ENCODE measurements around the gene MYOCD. TPM values are rescaled to one million over a fixed set of nuclear protein-coding genes. Genes with fewer than 3 reads are reported as not detected.

The MYOCD gene
- total and polyA plus RNA-seq, 2 of the 13 experiments (the other 11 are each of a cell fraction or from before 2014, with no cell fraction given): not detected

GRCh38 chr17:12655936-12656335, 9.8 kb upstream of the MYOCD start (continued):
- TF ChIP-seq NFAT5 (CRISPR knock-in tag; IDR thresholded peaks at IDR 0.05) (no peak), HOXA3 (CRISPR knock-in tag; IDR thresholded peaks at IDR 0.05) (no peak), IKZF4 (CRISPR knock-in tag; IDR thresholded peaks at IDR 0.05; ENCODE audit: borderline replicate concordance, low read depth, not compliant biosample characterization) (no peak)

DNA sequence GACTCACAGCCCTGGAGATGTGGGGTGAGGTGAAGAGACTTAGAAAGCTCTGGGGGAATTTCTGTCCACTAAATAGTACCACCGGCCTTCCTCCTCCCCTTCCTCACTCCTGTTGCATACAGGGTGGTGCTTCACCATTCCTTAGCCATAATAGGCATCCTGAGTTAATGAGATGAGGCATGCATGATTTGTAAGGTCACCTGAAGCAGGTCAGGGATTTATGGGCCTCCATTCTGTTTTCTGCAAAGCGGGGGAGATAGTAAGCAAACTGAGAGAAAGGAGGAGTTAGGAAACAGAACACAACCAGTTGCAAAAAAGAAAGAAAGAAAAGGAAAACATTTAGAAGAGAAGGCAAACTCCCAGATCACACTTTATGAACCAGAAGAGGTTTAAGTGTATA, 9.3 kb upstream of the MYOCD start:
- H4K20me1 ChIP-seq (ENCODE audit: insufficient read depth, low read length): no peaks in the 10 kb centered on the region
- H2AFZ ChIP-seq (ENCODE audit: low read length): no peak overlapping the region
- TF ChIP-seq, protein P1, sequence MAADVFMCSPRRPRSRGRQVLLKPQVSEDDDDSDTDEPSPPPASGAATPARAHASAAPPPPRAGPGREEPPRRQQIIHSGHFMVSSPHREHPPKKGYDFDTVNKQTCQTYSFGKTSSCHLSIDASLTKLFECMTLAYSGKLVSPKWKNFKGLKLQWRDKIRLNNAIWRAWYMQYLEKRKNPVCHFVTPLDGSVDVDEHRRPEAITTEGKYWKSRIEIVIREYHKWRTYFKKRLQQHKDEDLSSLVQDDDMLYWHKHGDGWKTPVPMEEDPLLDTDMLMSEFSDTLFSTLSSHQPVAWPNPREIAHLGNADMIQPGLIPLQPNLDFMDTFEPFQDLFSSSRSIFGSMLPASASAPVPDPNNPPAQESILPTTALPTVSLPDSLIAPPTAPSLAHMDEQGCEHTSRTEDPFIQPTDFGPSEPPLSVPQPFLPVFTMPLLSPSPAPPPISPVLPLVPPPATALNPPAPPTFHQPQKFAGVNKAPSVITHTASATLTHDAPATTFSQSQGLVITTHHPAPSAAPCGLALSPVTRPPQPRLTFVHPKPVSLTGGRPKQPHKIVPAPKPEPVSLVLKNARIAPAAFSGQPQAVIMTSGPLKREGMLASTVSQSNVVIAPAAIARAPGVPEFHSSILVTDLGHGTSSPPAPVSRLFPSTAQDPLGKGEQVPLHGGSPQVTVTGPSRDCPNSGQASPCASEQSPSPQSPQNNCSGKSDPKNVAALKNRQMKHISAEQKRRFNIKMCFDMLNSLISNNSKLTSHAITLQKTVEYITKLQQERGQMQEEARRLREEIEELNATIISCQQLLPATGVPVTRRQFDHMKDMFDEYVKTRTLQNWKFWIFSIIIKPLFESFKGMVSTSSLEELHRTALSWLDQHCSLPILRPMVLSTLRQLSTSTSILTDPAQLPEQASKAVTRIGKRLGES (CRISPR knock-in tag; IDR thresholded peaks at IDR 0.05; ENCODE audit: borderline replicate concordance): no peak
- TF ChIP-seq ZSCAN31 (CRISPR knock-in tag; IDR thresholded peaks at IDR 0.05; ENCODE audit: low read depth) (no peak), NR0B2 (CRISPR knock-in tag; IDR thresholded peaks at IDR 0.05) (no peak), HNF4G (IDR thresholded peaks at IDR 0.05; ENCODE audit: borderline replicate concordance, low read depth, low read length) (no peak), HNF4G (CRISPR knock-in tag; IDR thresholded peaks at IDR 0.05; ENCODE audit: borderline replicate concordance, low read depth) (no peak), ZFP36L1 (CRISPR knock-in tag; IDR thresholded peaks at IDR 0.05) (no peak), ASH2L (IDR thresholded peaks at IDR 0.05; ENCODE audit: insufficient read length, low read depth, low read length) (no peak), ZNF557 (CRISPR knock-in tag; IDR thresholded peaks at IDR 0.05) (no peak), ZBTB3 (CRISPR knock-in tag; IDR thresholded peaks at IDR 0.05; ENCODE audit: borderline replicate concordance, low read depth) (no peak), RFX1 (IDR thresholded peaks at IDR 0.05) (no peak)
- TF ChIP-seq, protein P2, sequence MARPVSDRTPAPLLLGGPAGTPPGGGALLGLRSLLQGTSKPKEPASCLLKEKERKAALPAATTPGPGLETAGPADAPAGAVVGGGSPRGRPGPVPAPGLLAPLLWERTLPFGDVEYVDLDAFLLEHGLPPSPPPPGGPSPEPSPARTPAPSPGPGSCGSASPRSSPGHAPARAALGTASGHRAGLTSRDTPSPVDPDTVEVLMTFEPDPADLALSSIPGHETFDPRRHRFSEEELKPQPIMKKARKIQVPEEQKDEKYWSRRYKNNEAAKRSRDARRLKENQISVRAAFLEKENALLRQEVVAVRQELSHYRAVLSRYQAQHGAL (CRISPR knock-in tag; IDR thresholded peaks at IDR 0.05; ENCODE audit: not compliant biosample characterization): no peak
- intact Hi-C loops (cut with micrococcal nuclease; ENCODE audit: unreplicated experiment): no loop called here
- no peaks in the 10 kb centered on the region for H3K79me2 ChIP-seq (ENCODE audit: insufficient read depth, low read length)
- no peak for DNase-seq (ENCODE audit: low spot score)
- no peaks in the 10 kb centered on the region for H3K27me3 ChIP-seq (ENCODE audit: control insufficient read depth in 1 of 2, insufficient read depth in 2 of 2, low read length in 2 of 2)
- H3K4me2 ChIP-seq (ENCODE audit: low read depth, low read length): no peak overlapping the region
- POLR2A ChIA-PET: no interaction called here
- in situ Hi-C loops (cut with HindIII; ENCODE audit: extremely low pct_ligation_motif_present, low pct_unique_long_range_greater_than_20kb): no loop called here
- H3K4me3 ChIP-seq (replicated peaks in 1 of 3; ENCODE audit: insufficient read depth in 1 of 3, low read depth in 2 of 3, low read length in 3 of 3): no peak overlapping the region
- H3K9ac ChIP-seq (ENCODE audit: insufficient read depth, low read depth, low read length): no peak overlapping the region
- CTCF ChIA-PET (ENCODE audit: low intra/inter-chr PET ratio, low total read pairs): no interaction called here
- 0% methylated on average over 2 of the region's 2 CpGs for WGBS (ENCODE audit: low lambda C conversion rate)
- no peaks in the 10 kb centered on the region for H3K4me1 ChIP-seq (ENCODE audit: insufficient read depth, low read length)
- H3K9me3 ChIP-seq (ENCODE audit: low read length): no peaks in the 10 kb centered on the region
- no TSS peak for BruUV-seq (replicated peaks)
- FAIRE-seq: no peak
- H3K27ac ChIP-seq (ENCODE audit: extremely low read length, insufficient read depth, low read length): no peak overlapping the region
- ATAC-seq: no peak
- H3K36me3 ChIP-seq (replicated peaks in 1 of 2; ENCODE audit: control insufficient read depth in 1 of 2, insufficient read depth in 2 of 2, low read length in 2 of 2): no peaks in the 10 kb centered on the region

Data from HepG2 (cell line).